ENCODE measurements around the gene SNX33.

The SNX33 gene

GRCh38 chr15:75647370-75648155 is at the start of gene SNX33:
Gene SNX33 (plus strand): TSS chr15:75647912. CDS start chr15:75649103, 1,191 bp downstream.
- peak; percentile 40 for TF ChIP-seq CTCF (IDR thresholded peaks at IDR 0.05; ENCODE audit: low read depth, low read length)
- H3K4me3 ChIP-seq (ENCODE audit: low read depth, low read length): peak within 1 kb of the TSS; percentile 85

- no peak for TF ChIP-seq CTCF (IDR thresholded peaks at IDR 0.05; ENCODE audit: low read depth, low read length)
- H3K4me3 ChIP-seq (ENCODE audit: low read depth, low read length): no peak overlapping the region
Observed at GRCh38 chr15:75598361-75598760, 49.4 kb upstream of the SNX33 start.

- TF ChIP-seq CTCF (IDR thresholded peaks at IDR 0.05; ENCODE audit: low read depth, low read length): no peak
- no peak overlapping the region for H3K4me3 ChIP-seq (ENCODE audit: low read depth, low read length)
Observed at GRCh38 chr15:75599401-75599800, 48.3 kb upstream of the SNX33 start.

GRCh38 chr15:75606026-75606425 is 41.7 kb upstream of the SNX33 start:
- H3K4me3 ChIP-seq (ENCODE audit: low read depth, low read length): no peak overlapping the region
- no peak for TF ChIP-seq CTCF (IDR thresholded peaks at IDR 0.05; ENCODE audit: low read depth, low read length)

- no peak for TF ChIP-seq CTCF (IDR thresholded peaks at IDR 0.05; ENCODE audit: low read depth, low read length)
- no peak overlapping the region for H3K4me3 ChIP-seq (ENCODE audit: low read depth, low read length)
Observed at GRCh38 chr15:75606711-75607699, 40.7 kb upstream of the SNX33 start.

- no peak for TF ChIP-seq CTCF (IDR thresholded peaks at IDR 0.05; ENCODE audit: low read depth, low read length)
- H3K4me3 ChIP-seq (ENCODE audit: low read depth, low read length): no peak overlapping the region
Observed at GRCh38 chr15:75616766-75617165, 30.9 kb upstream of the SNX33 start.
